Activated naive CD8-positive, alpha-beta T cell treated with anti-CD3 and anti-CD28 coated beads, Interleukin-2, amount 10 ng/mL, durations not matched to agents 7 days and 5 days (primary cell): Measurements from ENCODE around the gene ZBTB43. TPM values are rescaled to one million over a fixed set of nuclear protein-coding genes. Genes with fewer than 3 reads are reported as not detected.
"Not testable (repeated sequence)": the region's sequence is repeated elsewhere in the genome, so short reads cannot be mapped to it uniquely, and the experiment has no call there.

Source experiments
- ATAC-seq: fragments of 150-1000 bp; cut with Tn5 transposase; one replicate; pipeline ENCODE4 v1.10.0; 2021; ENCODE audit warnings: low read depth, moderate library complexity
- POLR2A ChIA-PET: fragments of 350-600 bp; sonication (Branson Sonifier 250); formaldehyde crosslinking; loops from one replicate; lab custom pipeline; 2021; ENCODE audit warnings: antibody characterized with exemption; lab: Charles Lee
- DNase-seq: peaks from one replicate; pipeline ENCODE4 v3.0.0; 2021
- H3K27ac Mint-ChIP-seq: one replicate; pipeline ENCODE4 v1.8.0; 2022; ENCODE audit warnings: mild to moderate bottlenecking, mixed read lengths
- H3K27me3 Mint-ChIP-seq: one replicate; pipeline ENCODE4 v1.8.0; 2022; ENCODE audit warnings: mild to moderate bottlenecking, moderate library complexity, mixed read lengths
- H3K36me3 Mint-ChIP-seq: one replicate; pipeline ENCODE4 v1.8.0; 2021; ENCODE audit warnings: mild to moderate bottlenecking, mixed read lengths
- H3K4me1 Mint-ChIP-seq: one replicate; pipeline ENCODE4 v1.8.0; 2021; ENCODE audit warnings: mixed read lengths
- H3K4me3 Mint-ChIP-seq: one replicate; pipeline ENCODE4 v1.8.0; 2022; ENCODE audit warnings: mild to moderate bottlenecking, moderate library complexity, mixed read lengths
- H3K9me3 Mint-ChIP-seq: one replicate; pipeline ENCODE4 v1.8.0; 2021; ENCODE audit warnings: mixed read lengths
- total RNA-seq, 2 experiments: library from RNA; stranded (reverse); gene quantifications; one replicate each; pipeline ENCODE4 v1.2.3, GENCODE V29; 2021

The ZBTB43 gene
- total RNA-seq, 2 experiments from 2014 or later, result 23.0 to 29.4 TPM

GRCh38 chr9:126781186-126782052, 23.4 kb upstream of the ZBTB43 start:
- DNase-seq (peak; percentile 85), ATAC-seq (peak; percentile 83)
- H3K4me1 Mint-ChIP-seq, result no peaks in the 10 kb centered on the region
- H3K36me3 Mint-ChIP-seq, result no peaks in the 10 kb centered on the region
- no peak overlapping the region for H3K4me3 Mint-ChIP-seq
- POLR2A ChIA-PET, result interaction anchor here (1.8 to 2.6 kb wide), 3 partner anchors 58 to 76 kb away, joined by 5 to 20 read pairs (median 10); no protein-coding TSS in a partner anchor
- peaks cover 15% of the 10 kb centered on the region for H3K27me3 Mint-ChIP-seq
- no peak overlapping the region for H3K27ac Mint-ChIP-seq
- H3K9me3 Mint-ChIP-seq, result no peaks in the 10 kb centered on the region

- H3K36me3 Mint-ChIP-seq, result no peaks in the 10 kb centered on the region
- no peak overlapping the region for H3K27ac Mint-ChIP-seq
- POLR2A ChIA-PET, result interaction anchor here (1.8 to 2.6 kb wide), 3 partner anchors 58 to 77 kb away, joined by 5 to 20 read pairs (median 10); no protein-coding TSS in a partner anchor
- ATAC-seq, result no peak
- no peak overlapping the region for H3K4me3 Mint-ChIP-seq
- H3K9me3 Mint-ChIP-seq, result no peaks in the 10 kb centered on the region
- peaks cover 21% of the 10 kb centered on the region for H3K27me3 Mint-ChIP-seq
- no peak for DNase-seq
- H3K4me1 Mint-ChIP-seq, result no peaks in the 10 kb centered on the region
Observed at GRCh38 chr9:126782053-126782388, 22.8 kb upstream of the ZBTB43 start.

- POLR2A ChIA-PET, result no interaction called here
- DNase-seq (no peak), ATAC-seq (no peak)
- H3K4me1 Mint-ChIP-seq, result peaks cover 4% of the 10 kb centered on the region
- no peaks in the 10 kb centered on the region for H3K36me3 Mint-ChIP-seq
- no peaks in the 10 kb centered on the region for H3K9me3 Mint-ChIP-seq
- H3K27ac Mint-ChIP-seq, result no peak overlapping the region
- H3K27me3 Mint-ChIP-seq, result peaks cover 31% of the 10 kb centered on the region
- H3K4me3 Mint-ChIP-seq, result no peak overlapping the region
Observed at GRCh38 chr9:126783949-126784348, 20.9 kb upstream of the ZBTB43 start.

- peaks cover 34% of the 10 kb centered on the region for H3K27me3 Mint-ChIP-seq
- no peak for DNase-seq
- no peak for ATAC-seq
- H3K27ac Mint-ChIP-seq, result no peak overlapping the region
- H3K9me3 Mint-ChIP-seq, result no peaks in the 10 kb centered on the region
- H3K4me3 Mint-ChIP-seq, result no peak overlapping the region
- H3K36me3 Mint-ChIP-seq, result no peaks in the 10 kb centered on the region
- H3K4me1 Mint-ChIP-seq, result peaks cover 4% of the 10 kb centered on the region
- POLR2A ChIA-PET, result no interaction called here
Observed at GRCh38 chr9:126784401-126784800, 20.4 kb upstream of the ZBTB43 start.

GRCh38 chr9:126784841-126785240, 20.0 kb upstream of the ZBTB43 start:
- H3K36me3 Mint-ChIP-seq, H3K4me1 Mint-ChIP-seq, H3K27ac Mint-ChIP-seq, POLR2A ChIA-PET, H3K4me3 Mint-ChIP-seq, H3K9me3 Mint-ChIP-seq, ATAC-seq, DNase-seq: not testable (repeated sequence)
- peaks cover 38% of the 10 kb centered on the region for H3K27me3 Mint-ChIP-seq

- Mint-ChIP-seq H3K4me3 (no peak overlapping the region), H3K4me1 (peaks cover 4% of the 10 kb centered on the region), H3K9me3 (no peaks in the 10 kb centered on the region), H3K36me3 (no peaks in the 10 kb centered on the region), H3K27ac (no peak overlapping the region), H3K27me3 (peaks cover 55% of the 10 kb centered on the region)
- DNase-seq (no peak), ATAC-seq (no peak)
- POLR2A ChIA-PET, result interaction anchor here (2.0 kb wide), 1 partner anchor 16 kb away, joined by 6 read pairs; the partner anchor contains the start of gene ZBTB43
Observed at GRCh38 chr9:126788046-126788445, 16.8 kb upstream of the ZBTB43 start.

GRCh38 chr9:126788634-126789349, 16.0 kb upstream of the ZBTB43 start:
- no peak for DNase-seq
- peaks cover 4% of the 10 kb centered on the region for H3K4me1 Mint-ChIP-seq
- no peaks in the 10 kb centered on the region for H3K9me3 Mint-ChIP-seq
- H3K36me3 Mint-ChIP-seq, result no peaks in the 10 kb centered on the region
- ATAC-seq, result no peak
- POLR2A ChIA-PET, result interaction anchor here (2.0 kb wide), 1 partner anchor 16 kb away, joined by 6 read pairs; the partner anchor contains the start of gene ZBTB43
- no peak overlapping the region for H3K4me3 Mint-ChIP-seq
- H3K27me3 Mint-ChIP-seq, result peaks cover 60% of the 10 kb centered on the region
- H3K27ac Mint-ChIP-seq, result no peak overlapping the region

- ATAC-seq (no peak), DNase-seq (no peak)
- Mint-ChIP-seq H3K27ac (no peak overlapping the region), H3K9me3 (no peaks in the 10 kb centered on the region), H3K27me3 (peaks cover 63% of the 10 kb centered on the region), H3K36me3 (no peaks in the 10 kb centered on the region), H3K4me1 (peaks cover 4% of the 10 kb centered on the region), H3K4me3 (no peak overlapping the region)
- POLR2A ChIA-PET, result no interaction called here
Observed at GRCh38 chr9:126790561-126790960, 14.3 kb upstream of the ZBTB43 start.

GRCh38 chr9:126791406-126792230, 13.2 kb upstream of the ZBTB43 start:
- POLR2A ChIA-PET, result no interaction called here
- Mint-ChIP-seq H3K9me3 (no peaks in the 10 kb centered on the region), H3K4me3 (no peak overlapping the region), H3K4me1 (peaks cover 4% of the 10 kb centered on the region), H3K36me3 (no peaks in the 10 kb centered on the region), H3K27ac (no peak overlapping the region), H3K27me3 (peaks cover 60% of the 10 kb centered on the region)
- DNase-seq (no peak), ATAC-seq (no peak)

GRCh38 chr9:126793686-126794417, 11.0 kb upstream of the ZBTB43 start:
- H3K4me1 Mint-ChIP-seq, result peaks cover 2% of the 10 kb centered on the region
- no peaks in the 10 kb centered on the region for H3K9me3 Mint-ChIP-seq
- H3K27me3 Mint-ChIP-seq, result peaks cover 40% of the 10 kb centered on the region
- POLR2A ChIA-PET, result interaction anchor here (1.0 kb wide), 1 partner anchor 11 kb away, joined by 4 read pairs; the partner anchor contains the start of gene ZBTB43
- ATAC-seq (no peak), DNase-seq (no peak)
- H3K27ac Mint-ChIP-seq, result no peak overlapping the region
- no peak overlapping the region for H3K4me3 Mint-ChIP-seq
- no peaks in the 10 kb centered on the region for H3K36me3 Mint-ChIP-seq

- Mint-ChIP-seq H3K27ac (no peak overlapping the region), H3K4me1 (peaks cover 1% of the 10 kb centered on the region), H3K27me3 (peaks cover 36% of the 10 kb centered on the region), H3K9me3 (no peaks in the 10 kb centered on the region), H3K4me3 (no peak overlapping the region), H3K36me3 (no peaks in the 10 kb centered on the region)
- POLR2A ChIA-PET, result interaction anchor here (1.0 kb wide), 1 partner anchor 10 kb away, joined by 4 read pairs; the partner anchor contains the start of gene ZBTB43
- ATAC-seq (no peak), DNase-seq (no peak)
Observed at GRCh38 chr9:126794441-126794840, 10.4 kb upstream of the ZBTB43 start.

GRCh38 chr9:126796758-126797157, 8.1 kb upstream of the ZBTB43 start:
- no peak for ATAC-seq
- Mint-ChIP-seq H3K27ac (no peak overlapping the region), H3K4me3 (no peak overlapping the region), H3K4me1 (peaks cover 1% of the 10 kb centered on the region), H3K27me3 (peaks cover 23% of the 10 kb centered on the region), H3K9me3 (no peaks in the 10 kb centered on the region), H3K36me3 (no peaks in the 10 kb centered on the region)
- POLR2A ChIA-PET, result no interaction called here
- no peak for DNase-seq
